ENCODE data around the gene CBFB.
"Not testable (repeated sequence)": the region's sequence is repeated elsewhere in the genome, so short reads cannot be mapped to it uniquely, and the experiment has no call there.

Gene CBFB

DNA sequence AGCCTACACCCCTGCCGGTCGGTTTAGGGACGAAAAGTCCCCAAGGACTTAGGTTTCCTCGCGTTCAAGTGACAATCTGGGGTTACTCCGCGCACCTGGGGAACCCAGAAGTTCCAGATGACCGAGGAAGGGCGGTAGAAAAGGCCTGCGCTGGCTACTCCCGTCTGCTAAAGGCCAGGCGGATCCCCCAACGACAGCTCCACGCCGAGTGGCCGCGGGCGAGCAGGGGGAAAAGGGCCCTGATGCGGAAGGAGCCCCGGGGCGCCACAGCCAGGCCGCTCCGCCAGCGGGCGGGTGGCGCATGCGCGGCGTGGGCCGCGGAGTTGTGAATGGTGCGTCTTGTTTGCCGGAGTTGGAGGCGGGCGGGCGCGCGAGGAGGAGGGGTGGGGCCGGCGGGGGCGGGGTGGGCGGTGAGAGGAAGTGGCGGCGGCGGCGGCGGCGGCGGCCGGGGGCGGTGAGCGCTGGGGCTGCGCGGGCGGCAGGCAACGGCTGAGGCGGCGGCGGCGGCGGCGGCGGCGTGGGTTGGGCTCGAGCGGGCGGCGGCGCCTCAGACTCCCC lies at the start of gene CBFB:
Gene CBFB, plus strand, starts transcription at position 454 of the 558 bp plus-strand sequence. CDS start 259 bp downstream, outside the sequence.
- peak; percentile 87 for DNase-seq

DNA sequence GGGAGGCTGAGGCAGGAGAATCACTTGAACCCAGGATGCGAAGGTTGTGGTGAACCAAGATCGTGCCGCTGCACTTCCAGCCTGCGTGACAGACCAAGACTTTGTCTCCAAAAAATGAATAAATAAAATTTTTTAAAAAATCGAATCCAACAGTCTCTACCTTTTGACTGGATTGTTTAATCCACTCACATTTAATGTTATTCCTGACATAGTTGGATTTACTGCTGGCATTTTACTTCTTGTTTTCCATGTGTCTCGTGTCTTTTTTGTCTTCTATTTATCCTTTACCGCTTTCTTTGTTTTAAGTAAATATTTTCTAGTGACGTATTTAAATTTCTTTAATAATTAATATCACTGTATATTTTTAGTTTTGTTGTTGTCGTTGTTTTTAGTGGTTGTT lies 45.9 kb upstream of the CBFB start:
- DNase-seq, result no peak

DNA sequence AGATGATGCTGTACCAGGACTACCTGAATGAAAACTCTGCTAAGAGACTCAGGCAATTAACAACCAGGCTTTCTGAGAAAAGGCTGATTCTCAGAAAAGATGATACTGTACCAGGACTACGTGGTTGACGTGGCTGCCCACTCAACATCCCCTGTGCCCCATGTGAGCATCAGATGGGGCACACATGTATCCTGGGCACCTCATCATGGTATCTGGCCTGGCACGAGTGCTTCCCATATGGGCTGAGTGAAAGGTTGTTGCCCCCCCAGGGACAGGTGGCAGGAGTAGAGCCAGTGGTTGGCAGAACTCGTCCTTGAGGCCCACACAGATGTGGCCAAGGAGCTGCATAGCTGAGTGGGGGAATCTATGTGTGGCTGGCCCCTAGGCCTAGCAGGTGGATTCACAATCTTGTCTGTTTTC lies 44.0 kb upstream of the CBFB start:
- DNase-seq, result peak; percentile 45

DNA sequence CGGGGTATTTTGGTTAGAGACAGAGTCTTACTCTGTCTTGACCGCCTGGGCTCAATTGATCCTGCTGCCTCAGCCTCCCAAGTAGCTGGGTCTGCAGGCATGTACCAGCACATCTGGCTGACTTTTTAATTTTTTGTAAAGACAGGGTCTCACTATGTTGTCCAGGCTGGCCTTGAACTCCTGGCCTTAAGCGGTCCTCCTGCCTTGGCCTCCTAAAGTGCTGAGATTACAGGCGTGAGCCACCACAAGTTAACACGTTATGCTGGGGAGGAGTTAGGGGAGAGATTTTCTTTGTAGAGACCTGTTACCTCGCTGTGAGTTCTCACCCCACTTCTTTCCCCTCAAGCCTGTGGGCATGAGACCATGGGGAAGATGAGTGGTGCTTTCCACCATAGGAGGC lies 42.4 kb upstream of the CBFB start:
- DNase-seq, result no peak

DNA sequence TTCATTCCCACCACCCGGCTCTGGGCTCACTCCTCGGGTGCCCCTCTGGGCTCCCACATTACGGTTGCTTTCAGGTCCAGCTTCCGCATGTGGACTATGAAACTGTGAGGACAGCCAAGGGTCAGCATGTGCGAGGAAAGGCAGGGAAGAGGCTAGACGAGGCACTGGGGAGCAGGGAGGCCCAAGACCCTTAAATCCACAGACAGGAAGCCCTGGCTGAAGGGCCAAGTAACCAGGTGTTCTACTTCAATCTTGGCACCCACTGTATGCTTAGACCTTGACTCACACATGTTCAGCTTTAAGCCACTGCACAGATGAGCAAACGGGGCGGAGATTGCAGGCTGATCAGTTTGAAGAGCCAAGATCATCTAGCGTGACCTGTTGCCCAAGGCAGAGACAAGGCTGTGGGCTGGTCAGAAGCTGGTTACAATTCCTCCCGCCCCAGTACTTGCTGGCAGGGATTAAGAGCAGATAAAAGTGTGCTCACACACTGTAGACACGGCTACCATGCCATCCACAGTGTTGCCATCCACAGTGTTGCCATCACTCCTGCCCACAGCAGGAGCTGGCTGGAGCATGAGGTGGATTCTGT lies 40.7 kb upstream of the CBFB start, which contains the start of gene CES4A:
Gene CES4A, plus strand, starts transcription at position 393 of the 592 bp plus-strand sequence. Its CDS starts 184 bp downstream, at position 577.
- DNase-seq, result no peak

DNA sequence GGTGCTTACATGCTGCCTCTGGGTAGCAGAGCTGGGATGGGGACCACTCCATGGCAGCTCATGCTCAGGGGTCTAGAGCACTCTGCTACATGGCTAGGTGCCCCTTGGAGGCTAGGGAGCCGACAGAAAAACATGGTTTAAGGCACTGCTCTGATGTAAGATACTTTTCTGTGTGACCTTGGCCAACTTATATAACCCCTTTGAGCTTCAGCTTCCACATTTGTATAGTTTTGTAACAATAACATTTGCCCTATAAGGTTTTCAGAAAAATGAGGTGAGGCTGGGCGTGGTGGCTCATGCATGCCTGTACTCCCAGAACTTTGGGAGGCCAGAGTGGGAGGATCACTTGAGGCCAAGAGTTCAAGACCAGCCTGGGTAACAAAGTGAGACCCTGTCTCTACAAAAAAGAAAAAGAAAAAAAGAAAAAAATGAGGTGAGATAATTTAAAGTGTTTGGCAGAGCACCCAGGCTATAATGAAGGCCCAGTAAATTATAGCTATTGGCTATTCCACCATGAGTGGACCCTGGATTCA lies 37.3 kb upstream of the CBFB start:
- no peak for DNase-seq

DNA sequence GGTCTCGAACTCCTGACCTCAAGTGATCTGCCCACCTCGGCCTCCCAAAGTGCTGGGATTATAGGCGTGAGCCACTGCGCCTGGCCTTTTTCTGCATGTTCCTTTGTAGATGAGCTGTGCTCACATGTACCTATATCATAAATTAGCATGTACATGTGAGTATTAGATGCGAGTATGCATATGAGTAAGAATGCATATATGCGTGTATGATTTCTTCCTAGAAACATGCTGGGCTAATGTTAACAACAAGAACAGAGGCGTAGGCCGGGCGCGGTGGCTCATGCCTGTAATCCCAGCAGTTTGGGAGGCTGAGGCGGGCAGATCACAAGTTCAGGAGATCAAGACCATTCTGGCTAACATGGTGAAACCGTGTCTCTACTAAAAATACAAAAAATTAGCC lies 35.4 kb upstream of the CBFB start:
- DNase-seq, result not testable (repeated sequence)

DNA sequence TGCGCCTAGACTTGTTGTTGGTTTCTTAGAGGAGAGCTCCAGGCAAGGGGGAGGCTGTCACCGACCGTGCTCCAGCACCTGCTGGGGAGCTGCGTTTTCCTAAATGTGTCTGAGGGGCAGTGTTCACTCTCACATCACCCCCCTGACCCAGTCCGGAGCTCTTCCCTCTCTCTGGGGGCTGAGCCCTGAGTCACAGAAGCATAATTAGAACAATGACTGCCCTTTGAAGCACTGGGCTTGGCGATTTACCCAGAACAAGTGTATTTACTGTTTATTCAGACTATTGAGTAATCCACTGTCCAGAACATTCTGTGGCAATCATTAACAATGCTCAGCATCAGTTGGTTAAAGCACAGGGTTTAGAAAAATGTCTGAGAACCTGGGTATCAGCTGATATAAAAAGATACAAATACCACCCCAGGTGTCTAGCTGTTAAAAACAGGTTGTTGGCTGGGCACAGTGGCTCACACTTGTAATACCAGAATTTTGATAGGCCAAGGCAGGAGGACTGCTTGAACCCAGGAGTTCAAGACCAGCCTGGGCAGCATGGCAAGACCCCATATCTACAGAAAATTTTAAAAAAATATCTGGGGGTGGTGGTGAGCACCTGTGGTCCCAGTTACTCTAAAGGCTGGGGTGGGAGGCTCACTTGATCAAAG lies 32.5 kb upstream of the CBFB start:
- no peak for DNase-seq

DNA sequence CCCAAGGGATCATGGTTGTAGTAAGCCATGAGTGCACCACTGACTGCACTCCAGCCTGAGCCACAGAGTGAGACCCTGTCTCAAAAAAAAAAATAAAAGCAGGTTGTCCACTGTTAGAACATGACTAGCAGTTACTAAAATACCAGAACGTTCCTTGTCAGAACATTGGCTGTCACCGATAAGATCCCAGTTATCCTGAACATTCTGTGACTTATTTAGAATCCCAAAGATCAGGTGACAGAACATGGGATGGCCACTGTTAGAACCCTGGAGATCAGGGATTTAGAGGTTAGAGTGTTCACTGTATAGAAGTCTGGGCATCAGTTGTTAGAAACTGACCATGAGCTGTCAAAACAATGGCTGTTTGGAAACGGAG lies 32.0 kb upstream of the CBFB start:
- DNase-seq, result no peak

DNA sequence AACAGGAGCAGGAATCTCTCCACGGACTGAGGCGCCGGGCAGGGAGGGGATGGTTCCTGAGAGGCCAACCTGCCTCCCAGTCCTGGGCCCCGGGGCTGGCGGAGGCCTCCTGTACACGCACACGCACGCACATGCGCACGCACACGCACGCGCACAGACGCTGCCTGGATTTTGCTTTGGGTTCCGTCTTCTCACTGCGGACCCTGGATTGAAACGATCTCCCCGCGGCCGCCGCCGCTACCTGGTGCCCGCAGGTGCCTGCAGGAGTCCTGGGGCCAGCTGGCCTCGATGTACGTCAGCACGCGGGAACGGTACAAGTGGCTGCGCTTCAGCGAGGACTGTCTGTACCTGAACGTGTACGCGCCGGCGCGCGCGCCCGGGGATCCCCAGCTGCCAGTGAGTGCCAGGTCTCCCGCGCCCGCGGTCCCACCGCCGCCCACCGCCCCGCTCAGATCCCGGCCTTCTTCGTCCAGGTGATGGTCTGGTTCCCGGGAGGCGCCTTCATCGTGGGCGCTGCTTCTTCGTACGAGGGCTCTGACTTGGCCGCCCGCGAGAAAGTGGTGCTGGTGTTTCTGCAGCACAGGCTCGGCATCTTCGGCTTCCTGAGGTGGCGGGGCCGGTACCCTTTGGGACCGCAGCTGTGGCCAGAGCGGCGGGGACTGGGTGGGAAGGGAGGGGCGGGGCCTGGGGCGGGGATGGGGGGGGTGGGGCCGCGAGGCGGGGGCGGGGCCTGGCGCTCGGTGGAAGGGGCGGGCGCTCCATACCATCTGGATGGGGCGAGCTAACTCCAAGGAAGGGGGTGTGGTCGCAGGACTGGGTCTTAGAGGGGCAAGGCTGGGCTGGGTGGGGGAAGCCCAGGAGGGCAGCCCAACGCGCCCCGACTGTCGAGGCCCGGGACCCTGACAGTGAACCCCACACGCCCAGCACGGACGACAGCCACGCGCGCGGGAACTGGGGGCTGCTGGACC lies 28.3 kb upstream of the CBFB start:
- peak; percentile 36 for DNase-seq

DNA sequence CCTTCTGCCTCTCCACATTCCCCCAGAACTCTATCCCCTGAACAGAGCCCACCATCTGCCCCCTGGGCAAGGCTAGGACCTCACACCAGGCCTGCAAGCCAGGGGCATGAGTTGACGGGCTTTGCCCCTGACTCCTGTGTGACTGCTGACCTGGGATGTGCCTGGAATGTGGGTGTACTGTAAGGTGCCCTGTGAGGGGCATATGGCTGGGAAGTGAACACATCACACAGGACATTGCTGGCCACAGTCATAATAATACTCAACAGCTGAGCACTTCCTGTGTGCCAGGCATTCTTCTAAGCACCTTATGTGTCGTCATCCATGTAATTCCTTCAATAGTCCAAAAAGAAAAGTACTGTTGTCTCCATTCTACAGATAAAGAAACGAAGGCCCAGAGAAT lies 27.2 kb upstream of the CBFB start:
- DNase-seq, result no peak

DNA sequence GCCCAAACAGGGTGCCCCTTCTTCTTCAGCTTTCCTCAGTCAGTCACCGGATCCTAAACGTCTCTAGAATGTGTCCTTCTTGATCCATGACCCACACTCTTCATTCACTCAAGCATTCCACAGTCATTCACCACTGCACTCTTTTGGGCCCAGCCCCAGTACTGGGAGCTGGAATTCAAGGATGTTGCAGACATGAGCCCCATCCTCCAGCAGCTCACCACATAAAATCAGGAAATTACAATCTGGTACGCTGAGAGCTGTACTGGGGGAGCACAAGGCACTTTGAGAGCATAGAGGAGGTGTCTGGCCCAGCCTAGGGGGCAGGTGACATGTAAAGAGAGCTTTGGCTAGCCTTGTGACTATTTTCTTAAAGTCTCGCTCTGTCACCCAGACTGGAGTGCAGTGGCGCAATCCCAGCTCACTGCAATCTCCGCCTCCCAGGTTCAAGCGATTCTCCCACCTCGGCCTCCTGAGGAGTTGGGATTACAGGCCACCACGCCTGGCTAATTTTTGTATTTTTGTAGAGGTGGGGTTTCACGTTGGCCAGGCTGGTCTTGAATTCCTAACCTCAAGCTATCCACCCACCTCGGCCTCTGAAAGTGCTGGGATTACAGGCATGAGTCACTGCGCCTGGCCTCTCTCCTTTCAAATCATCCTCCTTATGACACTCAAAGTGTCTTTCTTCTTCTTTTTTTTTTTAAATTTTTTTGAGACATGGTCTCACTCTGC lies 21.9 kb upstream of the CBFB start:
- no peak for DNase-seq

DNA sequence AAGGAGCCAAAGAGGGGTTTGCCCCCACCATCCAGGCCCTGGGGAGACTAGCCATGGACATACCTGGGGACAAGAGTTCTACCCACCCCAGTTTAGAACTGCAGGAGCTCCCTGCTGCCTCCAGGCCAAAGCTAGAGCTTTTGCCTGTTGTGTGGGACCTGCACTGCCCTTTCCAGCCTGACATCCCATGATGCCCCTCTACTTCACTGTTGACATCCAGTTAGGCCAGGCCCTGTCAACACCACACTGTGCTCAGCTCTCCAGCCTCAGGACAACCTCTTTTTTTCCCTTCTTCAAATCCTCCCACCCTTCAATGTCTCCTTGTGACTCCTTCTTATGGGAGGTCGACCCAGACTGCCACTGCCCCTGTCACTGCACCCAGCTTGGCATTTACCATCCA lies 19.8 kb upstream of the CBFB start:
- DNase-seq, result no peak

DNA sequence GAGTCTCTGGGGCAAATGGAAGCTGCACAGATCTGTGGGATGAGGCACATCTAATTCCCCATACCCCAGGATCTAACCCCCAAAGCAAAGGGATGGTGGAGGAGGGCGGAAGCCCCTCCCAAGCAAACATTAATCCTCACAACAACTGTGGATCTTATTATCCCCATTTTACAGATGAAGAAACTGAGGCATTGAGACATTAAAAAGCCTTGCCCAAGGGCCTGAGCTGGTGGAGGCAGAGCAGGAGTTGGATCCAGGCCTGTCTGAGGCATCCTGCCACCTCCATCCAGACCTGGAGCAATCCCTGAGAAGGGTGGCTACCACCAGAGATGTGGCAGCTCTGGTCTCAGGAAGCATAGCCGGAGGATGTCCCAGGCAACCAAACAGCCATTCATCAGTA lies 17.7 kb upstream of the CBFB start:
- DNase-seq, result no peak

DNA sequence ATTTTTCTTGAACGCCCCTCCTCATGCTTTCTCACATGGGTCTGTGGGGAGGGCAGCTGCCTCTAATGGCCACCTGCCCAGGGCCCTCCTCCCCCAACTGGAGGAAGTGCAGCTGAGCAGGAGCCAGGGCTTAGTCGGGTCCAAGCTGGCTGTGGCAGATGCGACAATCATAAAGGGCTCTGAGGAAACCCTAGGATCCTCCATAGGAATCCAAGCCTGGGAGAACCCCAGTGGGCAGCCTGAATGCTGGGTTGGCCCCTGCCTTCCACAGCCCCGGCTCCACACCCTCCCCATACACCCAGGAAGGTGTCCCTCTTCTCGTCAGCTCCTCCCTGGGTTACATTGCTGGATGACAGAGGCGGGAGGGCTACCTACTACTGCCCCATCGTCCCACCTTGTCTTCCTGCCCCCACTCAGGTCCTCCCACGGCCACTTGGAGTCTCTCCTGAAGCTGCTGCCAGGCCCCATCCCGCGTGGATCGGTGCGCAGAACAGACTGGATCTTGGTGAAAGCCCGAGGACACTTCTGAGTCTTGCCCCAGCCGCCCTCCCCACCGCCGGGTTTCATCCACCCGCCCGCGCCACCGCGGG lies 15.6 kb upstream of the CBFB start:
- no peak for DNase-seq

DNA sequence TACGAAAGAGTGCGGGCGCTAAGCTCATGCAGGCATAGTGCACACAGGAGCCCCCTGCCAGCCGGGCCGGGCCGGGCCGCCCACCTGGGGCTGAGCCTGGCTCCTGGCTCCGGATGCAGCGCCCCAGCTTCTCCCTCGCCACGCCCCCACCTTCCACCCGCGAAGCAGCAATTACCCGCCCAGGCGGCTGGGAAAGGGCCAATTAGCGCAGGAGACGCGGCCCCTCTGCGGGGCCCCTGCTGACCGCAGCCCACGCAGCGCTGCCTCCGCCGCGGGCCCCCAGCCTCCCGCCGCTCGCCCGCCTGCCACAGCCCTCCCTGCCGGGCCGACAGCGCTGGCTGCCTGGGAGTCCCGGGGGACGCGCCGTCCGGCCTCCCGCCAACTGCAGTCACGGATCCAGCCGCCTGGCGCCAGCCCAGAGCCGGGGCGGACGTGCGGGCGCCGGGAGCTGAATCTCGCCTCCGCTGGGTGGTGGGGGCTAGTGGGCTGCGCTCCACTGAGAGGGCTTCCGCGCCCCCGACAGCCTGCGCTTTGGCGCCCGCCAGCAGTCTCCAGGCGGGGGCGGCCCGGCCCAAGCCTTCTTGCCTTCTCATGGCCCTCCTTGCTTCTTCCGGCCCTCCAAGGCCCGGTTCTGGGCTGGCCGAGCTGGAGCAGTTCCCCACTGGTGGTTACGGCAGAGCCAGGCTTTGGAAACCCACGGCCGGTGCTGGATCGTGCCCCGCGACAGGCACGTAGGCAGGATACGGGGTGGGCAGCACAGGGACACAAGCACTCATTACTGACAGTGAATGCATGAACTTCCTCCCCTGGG lies 14.9 kb upstream of the CBFB start:
- peak; percentile 55 for DNase-seq

DNA sequence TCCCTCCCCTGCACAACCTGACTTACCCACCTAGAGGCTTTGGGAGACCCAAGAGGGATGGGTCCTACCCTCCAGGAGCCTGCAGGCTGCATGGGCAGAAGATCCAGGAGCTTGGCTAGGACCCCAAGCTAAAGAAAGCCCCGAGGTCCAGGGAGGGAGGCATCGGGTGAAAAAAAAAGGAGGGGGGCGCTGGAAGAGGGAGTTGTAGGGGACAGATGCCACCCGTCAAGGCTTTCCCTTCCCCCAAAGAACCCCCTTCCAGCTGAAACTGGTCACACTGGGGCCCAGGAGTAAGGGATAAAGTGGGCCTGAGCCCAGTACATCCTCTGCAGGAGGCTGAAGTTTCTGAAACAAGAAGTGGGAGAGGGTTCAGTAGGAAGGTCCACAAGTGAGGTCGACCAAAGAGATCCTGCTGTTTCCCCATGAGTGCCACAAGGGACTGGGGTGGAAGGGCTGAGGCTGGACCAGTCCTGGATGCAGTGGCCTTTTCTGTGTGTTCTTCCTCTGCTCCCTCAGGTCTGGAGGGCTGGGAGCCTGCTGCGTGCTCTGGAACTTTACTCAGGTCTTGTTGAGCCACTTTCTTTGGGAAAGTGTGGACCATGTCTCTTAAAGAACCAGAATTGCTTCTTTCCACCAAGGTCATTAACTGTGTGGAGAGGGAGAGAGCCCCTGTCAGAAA lies 14.2 kb upstream of the CBFB start:
- no peak for DNase-seq

DNA sequence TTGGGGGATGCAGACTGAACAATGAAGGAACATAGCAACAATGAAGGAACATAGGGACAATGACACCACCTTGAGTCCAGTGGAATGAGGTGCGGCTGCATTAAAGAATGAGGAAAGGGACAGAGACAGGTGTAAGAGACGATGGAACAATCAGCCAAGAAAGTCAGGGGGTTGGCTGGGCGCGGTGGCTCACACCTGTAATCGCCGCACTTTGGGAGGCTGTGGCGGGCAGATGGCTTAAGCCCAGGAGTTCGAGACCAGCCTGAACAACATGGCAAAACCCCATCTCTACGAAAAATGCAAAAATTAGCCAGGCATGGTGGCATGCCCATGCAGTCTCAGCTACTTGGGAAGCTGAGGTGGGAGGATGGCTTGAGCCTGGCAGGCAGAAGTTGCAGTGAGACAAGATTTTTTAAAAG lies 13.6 kb upstream of the CBFB start:
- DNase-seq, result no peak

DNA sequence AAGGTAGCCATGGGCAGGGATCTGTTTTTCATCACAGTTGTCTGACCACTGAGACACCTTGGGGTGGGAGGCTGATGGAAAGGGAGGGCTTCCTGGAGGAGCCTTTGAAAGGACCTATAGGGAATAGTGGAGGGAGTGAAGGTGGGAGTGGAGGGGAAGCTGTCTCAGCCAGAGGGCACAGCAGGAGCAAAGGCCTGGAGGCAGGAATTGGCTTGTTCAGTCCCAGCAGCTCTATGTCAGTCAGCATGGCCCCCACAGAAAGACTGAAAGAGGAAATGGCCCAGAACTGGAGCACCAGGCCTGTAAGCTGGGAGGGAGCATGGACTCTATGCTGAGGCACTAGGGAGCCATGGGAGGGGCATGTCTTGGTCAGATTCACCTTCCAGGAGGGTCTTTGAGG lies 12.8 kb upstream of the CBFB start:
- no peak for DNase-seq

DNA sequence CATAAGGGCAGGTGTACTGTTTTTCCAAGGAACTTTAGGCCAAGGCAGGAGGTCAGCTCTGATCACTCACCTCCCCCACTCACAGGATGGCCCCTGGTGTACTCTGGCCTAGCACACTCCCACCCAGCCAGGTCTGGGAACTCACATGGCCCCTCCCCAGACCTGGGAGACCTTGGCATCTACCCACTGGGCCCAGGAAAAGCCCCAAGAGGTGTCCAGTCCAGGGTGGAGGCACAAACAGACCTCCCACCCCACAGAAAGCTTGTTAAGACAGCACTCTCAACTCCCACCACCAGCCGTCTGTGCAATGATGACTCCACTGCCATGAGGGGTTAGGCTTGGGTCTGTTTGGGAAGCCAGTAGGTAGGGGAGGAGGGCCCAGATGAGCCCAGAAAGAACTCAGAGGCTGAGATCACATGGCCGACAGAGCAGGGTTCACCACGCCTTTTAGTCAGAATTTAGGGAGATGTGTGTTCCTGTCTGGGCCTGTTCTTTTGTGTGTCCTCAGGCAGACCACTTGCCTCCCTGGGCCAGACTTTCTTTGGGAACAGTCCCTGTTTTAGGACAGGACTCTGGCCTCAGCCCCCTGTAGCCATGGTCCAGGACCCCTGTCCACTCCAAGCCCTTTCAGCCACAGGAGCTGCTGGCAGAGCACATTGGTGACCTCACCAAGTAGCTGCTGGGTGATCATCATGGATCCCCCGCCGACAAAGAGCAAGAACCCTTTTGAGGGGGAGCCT lies 12.1 kb upstream of the CBFB start:
- DNase-seq, result no peak

Measured in activated T-cell treated with anti-CD3 and anti-CD28 coated beads for 4 hours (primary cell).